ENCODE results near the gene TPST1.

TPST1 gene

DNA sequence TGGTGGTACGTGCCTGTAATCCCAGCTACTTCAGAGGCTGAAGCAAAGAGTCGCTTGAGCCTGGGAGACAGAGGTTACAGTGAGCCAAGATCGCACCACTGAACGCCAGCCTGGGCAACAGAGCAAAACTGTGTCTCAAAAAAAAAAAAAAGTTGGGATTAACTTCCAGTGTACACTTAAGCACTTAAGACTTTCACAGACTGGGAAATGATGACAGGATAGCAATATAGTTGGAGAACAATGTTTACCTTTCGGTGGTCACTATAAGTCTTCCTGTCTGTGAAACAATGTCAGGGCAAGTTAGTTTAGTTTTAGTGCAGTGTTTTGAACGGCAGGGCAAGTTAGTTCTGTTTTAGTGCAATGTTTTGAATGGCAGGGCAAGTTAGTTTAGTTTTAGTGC, 130.2 kb downstream of the TPST1 start:
- no peak for TF ChIP-seq TEAD4 (IDR thresholded peaks at IDR 0.05)
- no peak for TF ChIP-seq EP300 (IDR thresholded peaks at IDR 0.05; ENCODE audit: borderline replicate concordance)
- TF ChIP-seq ZBTB7A (IDR thresholded peaks at IDR 0.05; ENCODE audit: low read depth): no peak
- TF ChIP-seq CREB1 (IDR thresholded peaks at IDR 0.05; ENCODE audit: low read depth): no peak
- TF ChIP-seq, protein P1, sequence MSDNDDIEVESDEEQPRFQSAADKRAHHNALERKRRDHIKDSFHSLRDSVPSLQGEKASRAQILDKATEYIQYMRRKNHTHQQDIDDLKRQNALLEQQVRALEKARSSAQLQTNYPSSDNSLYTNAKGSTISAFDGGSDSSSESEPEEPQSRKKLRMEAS (IDR thresholded peaks at IDR 0.05): no peak
- TF ChIP-seq EGR1 (IDR thresholded peaks at IDR 0.05): no peak
- TF ChIP-seq YY1 (IDR thresholded peaks at IDR 0.05; ENCODE audit: low read depth): no peak
- TF ChIP-seq TAF1 (IDR thresholded peaks at IDR 0.05; ENCODE audit: low read depth): no peak

DNA sequence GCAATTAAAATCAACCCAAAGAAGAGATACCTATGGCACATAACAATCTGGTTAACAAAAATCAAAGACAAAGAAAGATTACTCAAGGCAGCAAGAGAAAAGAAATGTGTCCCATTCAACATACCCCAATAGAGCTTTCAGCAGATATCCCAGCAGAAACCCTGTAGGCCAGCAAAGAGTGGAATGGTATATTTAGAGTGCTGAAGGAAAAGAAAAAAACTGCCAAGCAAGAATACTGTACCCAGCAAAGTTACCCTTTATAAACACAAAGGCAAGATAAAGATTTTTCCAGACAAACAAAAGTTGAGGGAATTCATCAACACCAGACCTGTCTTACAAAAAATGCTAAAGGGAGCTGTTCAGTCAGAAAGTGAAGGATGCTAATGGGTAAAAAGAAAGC, 131.6 kb downstream of the TPST1 start:
- TF ChIP-seq NFIC (IDR thresholded peaks at IDR 0.05) (no peak), EP300 (IDR thresholded peaks at IDR 0.05; ENCODE audit: borderline replicate concordance) (no peak), CREB1 (IDR thresholded peaks at IDR 0.05; ENCODE audit: low read depth) (no peak), FOXM1 (IDR thresholded peaks at IDR 0.05; ENCODE audit: borderline replicate concordance, low read depth) (no peak), RAD21 (IDR thresholded peaks at IDR 0.05; ENCODE audit: low read depth) (no peak), YY1 (IDR thresholded peaks at IDR 0.05; ENCODE audit: low read depth) (no peak), TEAD4 (IDR thresholded peaks at IDR 0.05) (no peak), TCF12 (IDR thresholded peaks at IDR 0.05; ENCODE audit: low read depth) (no peak), EGR1 (IDR thresholded peaks at IDR 0.05) (no peak), ZBTB7A (IDR thresholded peaks at IDR 0.05; ENCODE audit: low read depth) (no peak), TAF1 (IDR thresholded peaks at IDR 0.05; ENCODE audit: low read depth) (no peak), CEBPB (IDR thresholded peaks at IDR 0.05) (no peak)
- TF ChIP-seq, protein P2, sequence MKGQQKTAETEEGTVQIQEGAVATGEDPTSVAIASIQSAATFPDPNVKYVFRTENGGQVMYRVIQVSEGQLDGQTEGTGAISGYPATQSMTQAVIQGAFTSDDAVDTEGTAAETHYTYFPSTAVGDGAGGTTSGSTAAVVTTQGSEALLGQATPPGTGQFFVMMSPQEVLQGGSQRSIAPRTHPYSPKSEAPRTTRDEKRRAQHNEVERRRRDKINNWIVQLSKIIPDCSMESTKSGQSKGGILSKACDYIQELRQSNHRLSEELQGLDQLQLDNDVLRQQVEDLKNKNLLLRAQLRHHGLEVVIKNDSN (IDR thresholded peaks at IDR 0.05): no peak
- TF ChIP-seq, protein P1 (IDR thresholded peaks at IDR 0.05): no peak
- TF ChIP-seq, protein P3, sequence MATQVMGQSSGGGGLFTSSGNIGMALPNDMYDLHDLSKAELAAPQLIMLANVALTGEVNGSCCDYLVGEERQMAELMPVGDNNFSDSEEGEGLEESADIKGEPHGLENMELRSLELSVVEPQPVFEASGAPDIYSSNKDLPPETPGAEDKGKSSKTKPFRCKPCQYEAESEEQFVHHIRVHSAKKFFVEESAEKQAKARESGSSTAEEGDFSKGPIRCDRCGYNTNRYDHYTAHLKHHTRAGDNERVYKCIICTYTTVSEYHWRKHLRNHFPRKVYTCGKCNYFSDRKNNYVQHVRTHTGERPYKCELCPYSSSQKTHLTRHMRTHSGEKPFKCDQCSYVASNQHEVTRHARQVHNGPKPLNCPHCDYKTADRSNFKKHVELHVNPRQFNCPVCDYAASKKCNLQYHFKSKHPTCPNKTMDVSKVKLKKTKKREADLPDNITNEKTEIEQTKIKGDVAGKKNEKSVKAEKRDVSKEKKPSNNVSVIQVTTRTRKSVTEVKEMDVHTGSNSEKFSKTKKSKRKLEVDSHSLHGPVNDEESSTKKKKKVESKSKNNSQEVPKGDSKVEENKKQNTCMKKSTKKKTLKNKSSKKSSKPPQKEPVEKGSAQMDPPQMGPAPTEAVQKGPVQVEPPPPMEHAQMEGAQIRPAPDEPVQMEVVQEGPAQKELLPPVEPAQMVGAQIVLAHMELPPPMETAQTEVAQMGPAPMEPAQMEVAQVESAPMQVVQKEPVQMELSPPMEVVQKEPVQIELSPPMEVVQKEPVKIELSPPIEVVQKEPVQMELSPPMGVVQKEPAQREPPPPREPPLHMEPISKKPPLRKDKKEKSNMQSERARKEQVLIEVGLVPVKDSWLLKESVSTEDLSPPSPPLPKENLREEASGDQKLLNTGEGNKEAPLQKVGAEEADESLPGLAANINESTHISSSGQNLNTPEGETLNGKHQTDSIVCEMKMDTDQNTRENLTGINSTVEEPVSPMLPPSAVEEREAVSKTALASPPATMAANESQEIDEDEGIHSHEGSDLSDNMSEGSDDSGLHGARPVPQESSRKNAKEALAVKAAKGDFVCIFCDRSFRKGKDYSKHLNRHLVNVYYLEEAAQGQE (IDR thresholded peaks at IDR 0.05; ENCODE audit: low read depth): no peak

DNA sequence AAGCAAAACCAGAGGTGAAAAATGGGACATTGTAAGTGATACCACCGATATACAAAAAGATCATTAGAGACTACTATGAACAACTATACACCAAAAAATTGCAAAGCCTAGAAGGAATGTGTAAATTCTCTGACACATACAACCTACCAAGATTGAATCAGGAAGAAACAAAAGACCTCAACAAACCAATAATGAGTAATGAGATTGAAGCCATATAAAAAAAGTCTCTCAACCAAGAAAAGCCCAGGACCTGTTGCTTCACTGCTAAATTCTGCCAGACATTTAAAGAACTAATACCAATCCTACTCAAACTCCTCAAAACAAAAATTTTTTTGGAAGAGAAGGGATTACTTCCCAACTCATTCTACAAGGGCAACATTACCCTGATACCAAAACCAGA, 134.0 kb downstream of the TPST1 start:
- no peak for TF ChIP-seq CEBPB (IDR thresholded peaks at IDR 0.05)
- TF ChIP-seq TAF1 (IDR thresholded peaks at IDR 0.05; ENCODE audit: low read depth): no peak
- TF ChIP-seq, protein P1 (IDR thresholded peaks at IDR 0.05): no peak
- no peak for TF ChIP-seq EP300 (IDR thresholded peaks at IDR 0.05; ENCODE audit: borderline replicate concordance)
- TF ChIP-seq EGR1 (IDR thresholded peaks at IDR 0.05): no peak
- TF ChIP-seq, protein P2 (IDR thresholded peaks at IDR 0.05): no peak
- TF ChIP-seq CREB1 (IDR thresholded peaks at IDR 0.05; ENCODE audit: low read depth): no peak
- TF ChIP-seq ZBTB7A (IDR thresholded peaks at IDR 0.05; ENCODE audit: low read depth): no peak
- no peak for TF ChIP-seq TEAD4 (IDR thresholded peaks at IDR 0.05)
- TF ChIP-seq NFIC (IDR thresholded peaks at IDR 0.05): no peak
- no peak for TF ChIP-seq TCF12 (IDR thresholded peaks at IDR 0.05; ENCODE audit: low read depth)
- TF ChIP-seq YY1 (IDR thresholded peaks at IDR 0.05; ENCODE audit: low read depth): no peak
- TF ChIP-seq, protein P3 (IDR thresholded peaks at IDR 0.05; ENCODE audit: low read depth): no peak
- no peak for TF ChIP-seq FOXM1 (IDR thresholded peaks at IDR 0.05; ENCODE audit: borderline replicate concordance, low read depth)
- TF ChIP-seq RAD21 (IDR thresholded peaks at IDR 0.05; ENCODE audit: low read depth): no peak

DNA sequence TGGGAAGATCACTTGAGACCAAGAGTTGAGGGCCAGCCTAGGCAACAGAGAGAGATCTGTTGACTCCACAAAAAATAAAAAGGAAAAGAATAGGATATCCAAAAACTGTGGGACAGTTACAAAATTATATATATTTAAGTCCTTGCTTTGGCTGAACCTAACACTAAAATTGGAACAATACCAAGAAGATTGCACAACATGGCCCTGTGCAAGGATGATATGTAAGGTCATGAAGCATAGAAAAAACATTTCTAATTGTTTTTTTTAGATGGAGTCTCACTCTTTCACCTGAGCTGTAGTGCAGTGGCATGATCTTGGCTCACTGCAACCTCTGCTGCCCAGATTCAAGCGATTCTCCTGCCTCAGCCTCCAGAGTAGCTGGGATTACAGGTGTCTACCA, 139.0 kb downstream of the TPST1 start:
- TF ChIP-seq TEAD4 (IDR thresholded peaks at IDR 0.05): no peak
- TF ChIP-seq CEBPB (IDR thresholded peaks at IDR 0.05): peak; percentile 89

DNA sequence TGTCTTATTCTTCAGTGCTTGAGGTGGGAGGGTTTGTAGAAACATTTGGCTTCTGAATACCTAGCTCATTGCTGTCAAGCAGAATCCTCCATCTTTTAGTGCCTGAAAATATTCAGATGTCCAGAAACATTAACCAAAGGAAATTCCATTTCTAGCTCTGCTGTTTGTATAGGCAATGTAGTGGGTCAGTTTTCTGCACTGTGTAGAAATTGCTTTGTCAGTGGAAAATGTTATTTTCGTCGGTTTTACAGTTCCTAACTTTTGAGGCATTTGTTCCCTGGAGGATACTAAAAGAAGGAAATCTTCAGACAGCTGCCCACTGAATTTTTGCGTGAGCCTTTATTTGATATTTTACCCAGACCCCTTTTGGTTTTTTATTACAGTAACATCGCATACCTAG, 143.4 kb downstream of the TPST1 start:
- TF ChIP-seq CEBPB (IDR thresholded peaks at IDR 0.05) (no peak), EGR1 (IDR thresholded peaks at IDR 0.05) (no peak), ZBTB7A (IDR thresholded peaks at IDR 0.05; ENCODE audit: low read depth) (no peak), TAF1 (IDR thresholded peaks at IDR 0.05; ENCODE audit: low read depth) (no peak), TCF12 (IDR thresholded peaks at IDR 0.05; ENCODE audit: low read depth) (no peak), CREB1 (IDR thresholded peaks at IDR 0.05; ENCODE audit: low read depth) (no peak), TEAD4 (IDR thresholded peaks at IDR 0.05) (no peak), YY1 (IDR thresholded peaks at IDR 0.05; ENCODE audit: low read depth) (no peak), FOXM1 (IDR thresholded peaks at IDR 0.05; ENCODE audit: borderline replicate concordance, low read depth) (no peak), EP300 (IDR thresholded peaks at IDR 0.05; ENCODE audit: borderline replicate concordance) (no peak), RAD21 (IDR thresholded peaks at IDR 0.05; ENCODE audit: low read depth) (no peak)
- TF ChIP-seq, protein P1 (IDR thresholded peaks at IDR 0.05): no peak
- TF ChIP-seq, protein P2 (IDR thresholded peaks at IDR 0.05): no peak

Data from Ishikawa (cell line).